CD4-positive, alpha-beta T cell treated with Interleukin-10 for 1 hour (primary cell): Measurements from ENCODE around the gene ATP8A2.
"Not testable (repeated sequence)": the region's sequence is repeated elsewhere in the genome, so short reads cannot be mapped to it uniquely, and the experiment has no call there.

Experiments
- DNase-seq: peaks from one replicate; pipeline ENCODE4 v3.0.0-alpha.2; 2020

ATP8A2 gene

GRCh38 chr13:25772534-25772933 lies 400.8 kb downstream of the ATP8A2 start:
- not testable (repeated sequence) for DNase-seq

GRCh38 chr13:25774056-25774455 lies 402.3 kb downstream of the ATP8A2 start:
- DNase-seq = not testable (repeated sequence)

- no peak for DNase-seq
Measured at GRCh38 chr13:25775275-25775674, 403.5 kb downstream of the ATP8A2 start.

GRCh38 chr13:25775986-25776385 lies 404.2 kb downstream of the ATP8A2 start:
- no peak for DNase-seq

- no peak for DNase-seq
Measured at GRCh38 chr13:25776722-25777121, 404.9 kb downstream of the ATP8A2 start.

- DNase-seq = no peak
Measured at GRCh38 chr13:25777509-25777908, 405.7 kb downstream of the ATP8A2 start.

- DNase-seq = no peak
Measured at GRCh38 chr13:25778365-25778764, 406.6 kb downstream of the ATP8A2 start.

- no peak for DNase-seq
Measured at GRCh38 chr13:25778808-25779305, 407.1 kb downstream of the ATP8A2 start.

GRCh38 chr13:25783076-25783475 lies 411.3 kb downstream of the ATP8A2 start:
- no peak for DNase-seq

GRCh38 chr13:25783601-25784024 lies 411.8 kb downstream of the ATP8A2 start:
- DNase-seq = no peak

- no peak for DNase-seq
Measured at GRCh38 chr13:25784119-25784518, 412.3 kb downstream of the ATP8A2 start.

- not testable (repeated sequence) for DNase-seq
Measured at GRCh38 chr13:25790137-25790536, 418.4 kb downstream of the ATP8A2 start.

- DNase-seq = no peak
Measured at GRCh38 chr13:25795277-25795676, 423.5 kb downstream of the ATP8A2 start.

- no peak for DNase-seq
Measured at GRCh38 chr13:25796474-25796873, 424.7 kb downstream of the ATP8A2 start.

- no peak for DNase-seq
Measured at GRCh38 chr13:25798998-25799397, 427.2 kb downstream of the ATP8A2 start.

- no peak for DNase-seq
Measured at GRCh38 chr13:25800523-25800922, 428.7 kb downstream of the ATP8A2 start.

- DNase-seq = no peak
Measured at GRCh38 chr13:25802579-25802978, 430.8 kb downstream of the ATP8A2 start.

GRCh38 chr13:25803641-25804040 lies 431.9 kb downstream of the ATP8A2 start:
- DNase-seq = no peak

GRCh38 chr13:25806264-25806974 lies 434.6 kb downstream of the ATP8A2 start:
- DNase-seq = no peak

- no peak for DNase-seq
Measured at GRCh38 chr13:25807562-25807961, 435.8 kb downstream of the ATP8A2 start.

GRCh38 chr13:25811506-25811905 lies 439.7 kb downstream of the ATP8A2 start:
- DNase-seq = no peak

GRCh38 chr13:25816239-25816638 lies 444.5 kb downstream of the ATP8A2 start:
- DNase-seq = no peak

GRCh38 chr13:25819856-25820530 lies 448.2 kb downstream of the ATP8A2 start:
- DNase-seq = no peak

- DNase-seq = no peak
Measured at GRCh38 chr13:25821776-25822175, 450.0 kb downstream of the ATP8A2 start.
